ENCODE measurements around the gene KCNQ1OT1. TPM values are rescaled to one million over a fixed set of nuclear protein-coding genes. Genes with fewer than 3 reads are reported as not detected.

The KCNQ1OT1 gene
- total RNA-seq, 1 experiment from 2014 or later, result 1.3 TPM

DNA sequence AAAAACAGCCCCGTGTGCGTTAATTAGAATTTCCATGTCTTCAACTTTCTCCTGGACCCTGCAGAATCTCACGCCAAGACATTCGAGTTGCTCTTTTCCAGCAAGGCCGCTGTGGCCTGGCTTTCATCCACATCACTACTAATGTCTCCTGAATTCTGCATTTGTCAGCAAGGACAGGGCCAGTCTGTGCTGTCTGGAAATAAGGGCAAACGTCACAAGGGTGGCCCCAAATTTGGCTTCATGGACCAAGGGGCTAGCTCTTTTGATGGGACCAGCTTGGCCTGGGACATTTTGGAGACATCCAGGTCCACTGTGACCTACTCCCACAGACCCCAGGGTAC is 33.4 kb downstream of the KCNQ1OT1 start:
- no peaks in the 10 kb centered on the region for H3K4me1 Mint-ChIP-seq (ENCODE audit: insufficient read depth, unreplicated experiment)
- DNase-seq (ENCODE audit: unreplicated experiment), result no peak
- peaks cover 8% of the 10 kb centered on the region for H3K36me3 Mint-ChIP-seq (ENCODE audit: insufficient read depth, unreplicated experiment)
- intact Hi-C loops (cut with micrococcal nuclease), result no loop called here
- no peaks in the 10 kb centered on the region for H3K27me3 Mint-ChIP-seq (ENCODE audit: insufficient read depth, unreplicated experiment)
- no peaks in the 10 kb centered on the region for H3K9me3 Mint-ChIP-seq (ENCODE audit: unreplicated experiment)
- ChIA-PET POLR2A (no interaction called here), CTCF (no interaction called here)
- H3K4me3 Mint-ChIP-seq (ENCODE audit: unreplicated experiment), result no peak overlapping the region
- no peak for TF ChIP-seq CTCF (IDR thresholded peaks at IDR 0.05; ENCODE audit: unreplicated experiment)
- no peak overlapping the region for H3K27ac Mint-ChIP-seq (ENCODE audit: low read depth, unreplicated experiment)
- no TSS peak for BruUV-seq (replicated peaks)

GRCh38 chr11:2665526-2666400 is 34.0 kb downstream of the KCNQ1OT1 start:
- Mint-ChIP-seq H3K27ac (ENCODE audit: low read depth, unreplicated experiment) (no peak overlapping the region), H3K4me3 (ENCODE audit: unreplicated experiment) (no peak overlapping the region), H3K27me3 (ENCODE audit: insufficient read depth, unreplicated experiment) (no peaks in the 10 kb centered on the region), H3K36me3 (ENCODE audit: insufficient read depth, unreplicated experiment) (peaks cover 4% of the 10 kb centered on the region), H3K4me1 (ENCODE audit: insufficient read depth, unreplicated experiment) (no peaks in the 10 kb centered on the region), H3K9me3 (ENCODE audit: unreplicated experiment) (no peaks in the 10 kb centered on the region)
- no peak for TF ChIP-seq CTCF (IDR thresholded peaks at IDR 0.05; ENCODE audit: unreplicated experiment)
- DNase-seq (ENCODE audit: unreplicated experiment), result no peak
- ChIA-PET POLR2A (interaction anchor here (1.1 kb wide), 1 partner anchor 14 kb away, joined by 3 read pairs; no protein-coding TSS in a partner anchor), CTCF (no interaction called here)
- no TSS peak for BruUV-seq (replicated peaks)
- intact Hi-C loops (cut with micrococcal nuclease), result no loop called here

- Mint-ChIP-seq H3K36me3 (ENCODE audit: insufficient read depth, unreplicated experiment) (no peaks in the 10 kb centered on the region), H3K27ac (ENCODE audit: low read depth, unreplicated experiment) (no peak overlapping the region), H3K4me1 (ENCODE audit: insufficient read depth, unreplicated experiment) (no peaks in the 10 kb centered on the region), H3K9me3 (ENCODE audit: unreplicated experiment) (no peaks in the 10 kb centered on the region), H3K4me3 (ENCODE audit: unreplicated experiment) (no peak overlapping the region), H3K27me3 (ENCODE audit: insufficient read depth, unreplicated experiment) (no peaks in the 10 kb centered on the region)
- intact Hi-C loops (cut with micrococcal nuclease), result no loop called here
- no peak for DNase-seq (ENCODE audit: unreplicated experiment)
- CTCF ChIA-PET, result no interaction called here
- no TSS peak for BruUV-seq (replicated peaks)
- no peak for TF ChIP-seq CTCF (IDR thresholded peaks at IDR 0.05; ENCODE audit: unreplicated experiment)
- POLR2A ChIA-PET, result interaction anchor here (1.1 kb wide), 1 partner anchor 13 kb away, joined by 3 read pairs; no protein-coding TSS in a partner anchor
Observed at GRCh38 chr11:2664791-2665525, 34.8 kb downstream of the KCNQ1OT1 start.

- no peak for DNase-seq (ENCODE audit: unreplicated experiment)
- BruUV-seq (replicated peaks), result no TSS peak
Observed at GRCh38 chr11:2664376-2664775, 35.4 kb downstream of the KCNQ1OT1 start.

More at GRCh38 chr11:2664376-2664775, 35.4 kb downstream of the KCNQ1OT1 start:
- no peaks in the 10 kb centered on the region for H3K27me3 Mint-ChIP-seq (ENCODE audit: insufficient read depth, unreplicated experiment)
- intact Hi-C loops (cut with micrococcal nuclease), result no loop called here
- no peak for TF ChIP-seq CTCF (IDR thresholded peaks at IDR 0.05; ENCODE audit: unreplicated experiment)
- no peak overlapping the region for H3K4me3 Mint-ChIP-seq (ENCODE audit: unreplicated experiment)
- no peaks in the 10 kb centered on the region for H3K4me1 Mint-ChIP-seq (ENCODE audit: insufficient read depth, unreplicated experiment)
- ChIA-PET POLR2A (interaction anchor here (0.6 to 1.1 kb wide), 2 partner anchors 12 to 29 kb away, joined by 3 read pairs; no protein-coding TSS in a partner anchor), CTCF (no interaction called here)
- no peak overlapping the region for H3K27ac Mint-ChIP-seq (ENCODE audit: low read depth, unreplicated experiment)
- H3K36me3 Mint-ChIP-seq (ENCODE audit: insufficient read depth, unreplicated experiment), result no peaks in the 10 kb centered on the region
- H3K9me3 Mint-ChIP-seq (ENCODE audit: unreplicated experiment), result no peaks in the 10 kb centered on the region
